ENCODE data around the gene CGGBP1.

The CGGBP1 gene

DNA sequence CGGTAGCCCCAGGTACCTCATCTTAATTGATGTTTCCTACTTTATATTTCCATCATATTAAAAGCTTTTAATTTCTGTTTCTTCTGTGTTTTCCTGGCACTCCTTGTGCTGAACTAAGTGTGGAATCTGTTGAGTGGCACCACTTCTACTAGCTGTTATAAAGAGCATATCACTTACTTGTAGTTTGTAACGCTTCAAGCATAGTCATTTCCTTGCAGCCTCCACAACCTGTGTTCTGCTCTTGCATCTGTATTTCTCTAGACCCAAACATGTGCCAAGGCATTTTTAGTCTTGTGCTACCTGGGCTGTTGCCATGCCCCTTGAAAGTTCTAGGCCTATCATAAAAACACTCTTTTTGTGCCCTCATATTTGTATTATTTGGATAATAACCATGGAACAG lies 16.3 kb upstream of the CGGBP1 start:
- Histone ChIP-seq H3K4me3 (ENCODE audit: low read length) (no peak overlapping the region), H3K9me3 (ENCODE audit: insufficient read depth, low read depth, low read length) (no peaks in the 10 kb centered on the region), H3K36me3 (ENCODE audit: insufficient read depth, low read depth, low read length) (no peaks in the 10 kb centered on the region), H3K4me1 (ENCODE audit: insufficient read depth, low read length) (no peaks in the 10 kb centered on the region), H3K9ac (ENCODE audit: low read depth, low read length) (no peak overlapping the region), H3K27me3 (ENCODE audit: insufficient read depth, low read length) (no peaks in the 10 kb centered on the region), H3K27ac (ENCODE audit: low read length) (no peak overlapping the region)

- Histone ChIP-seq H3K4me1 (ENCODE audit: insufficient read depth, low read length) (peaks cover 10% of the 10 kb centered on the region; the same call in 1 of the 2 replicates), H3K27me3 (ENCODE audit: insufficient read depth, low read length) (no peaks in the 10 kb centered on the region), H3K9me3 (ENCODE audit: insufficient read depth, low read depth, low read length) (no peaks in the 10 kb centered on the region), H3K9ac (ENCODE audit: low read depth, low read length) (no peak overlapping the region), H3K4me3 (ENCODE audit: low read length) (no peak overlapping the region), H3K36me3 (ENCODE audit: insufficient read depth, low read depth, low read length) (peaks cover 7% of the 10 kb centered on the region), H3K27ac (ENCODE audit: low read length) (no peak overlapping the region)
These were observed 2.9 kb upstream of the CGGBP1 start for GRCh38 chr3:88061746-88062145.

DNA sequence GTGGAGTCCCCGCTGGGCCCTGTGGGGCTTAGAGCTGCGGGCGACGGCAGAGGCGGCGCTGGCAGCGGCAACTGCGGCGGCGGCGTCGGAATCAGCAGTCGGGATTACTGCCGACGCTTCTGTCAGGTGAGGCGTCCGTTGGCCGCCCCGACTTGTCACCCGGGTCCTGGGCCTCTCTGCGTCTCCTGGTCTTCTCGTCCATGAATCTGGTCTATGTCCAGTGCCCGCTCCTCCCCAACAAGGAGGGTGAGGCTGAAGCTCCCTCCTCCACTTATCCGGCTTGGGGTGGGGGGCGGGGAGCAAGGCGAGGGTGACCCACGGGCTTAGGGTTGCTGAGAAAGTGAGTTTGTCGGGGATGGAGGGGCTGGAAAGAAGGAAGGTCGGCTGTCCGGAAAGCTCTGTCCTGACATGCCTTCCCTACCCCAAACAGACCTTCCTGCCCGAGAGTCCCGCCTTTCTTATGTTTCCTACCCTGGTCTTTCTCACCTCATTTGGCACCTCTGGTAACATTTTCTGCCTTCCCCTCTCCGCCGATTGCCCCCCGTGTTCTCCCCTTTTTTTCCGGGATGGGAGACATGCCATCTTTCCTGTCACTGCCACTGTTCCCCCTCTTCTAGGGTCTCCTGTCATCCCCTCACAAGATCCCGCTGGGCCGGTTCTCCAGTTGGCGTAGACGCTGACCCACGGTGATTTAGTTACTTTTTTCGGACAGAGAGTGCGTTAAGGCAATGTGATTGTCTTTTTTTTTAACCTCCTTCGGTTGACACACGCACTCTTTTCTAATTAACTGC lies 770 bp upstream of the CGGBP1 start:
- Histone ChIP-seq H3K9me3 (ENCODE audit: insufficient read depth, low read depth, low read length) (no peaks in the 10 kb centered on the region), H3K36me3 (ENCODE audit: insufficient read depth, low read depth, low read length) (peaks cover 28% of the 10 kb centered on the region), H3K27me3 (ENCODE audit: insufficient read depth, low read length) (no peaks in the 10 kb centered on the region), H3K4me3 (ENCODE audit: low read length) (peak overlapping the region; percentile 95), H3K27ac (ENCODE audit: low read length) (no peak overlapping the region), H3K9ac (ENCODE audit: low read depth, low read length) (peak overlapping the region; percentile 74; the same call in 1 of the 2 replicates), H3K4me1 (ENCODE audit: insufficient read depth, low read length) (peaks cover 10% of the 10 kb centered on the region; the same call in 1 of the 2 replicates)

DNA sequence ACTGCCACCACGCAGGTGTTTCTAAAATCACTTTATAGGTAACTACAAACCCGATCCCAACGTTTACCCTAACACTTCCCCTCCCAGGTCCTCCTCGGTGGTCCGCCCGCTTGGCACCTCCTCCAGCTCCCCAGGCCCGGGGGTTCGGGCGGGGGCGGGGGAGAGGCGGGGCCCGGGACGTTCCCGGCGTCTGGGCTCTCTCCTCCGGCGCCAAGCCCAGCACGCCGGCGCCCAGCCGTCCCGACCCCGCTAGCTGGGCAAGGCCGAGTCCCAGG lies 562 bp downstream of the CGGBP1 start:
- Histone ChIP-seq H3K36me3 (ENCODE audit: insufficient read depth, low read depth, low read length) (peaks cover 33% of the 10 kb centered on the region), H3K27ac (ENCODE audit: low read length) (peak overlapping the region; percentile 39)

GRCh38 chr3:88057630-88058305 lies 1.0 kb downstream of the CGGBP1 start:
- Histone ChIP-seq H3K4me3 (ENCODE audit: low read length) (peak overlapping the region; percentile 95), H3K9me3 (ENCODE audit: insufficient read depth, low read depth, low read length) (no peaks in the 10 kb centered on the region), H3K9ac (ENCODE audit: low read depth, low read length) (peak overlapping the region; percentile 88), H3K27me3 (ENCODE audit: insufficient read depth, low read length) (no peaks in the 10 kb centered on the region), H3K36me3 (ENCODE audit: insufficient read depth, low read depth, low read length) (peaks cover 33% of the 10 kb centered on the region), H3K4me1 (ENCODE audit: insufficient read depth, low read length) (peaks cover 10% of the 10 kb centered on the region; the same call in 1 of the 2 replicates), H3K27ac (ENCODE audit: low read length) (peak overlapping the region; percentile 39)

More for the DNA sequence above, 562 bp downstream of the CGGBP1 start:
- H3K27me3 ChIP-seq (ENCODE audit: insufficient read depth, low read length): no peaks in the 10 kb centered on the region
- H3K4me3 ChIP-seq (ENCODE audit: low read length): peak overlapping the region; percentile 95
- H3K4me1 ChIP-seq (ENCODE audit: insufficient read depth, low read length): peaks cover 10% of the 10 kb centered on the region; the same call in 1 of the 2 replicates
- H3K9ac ChIP-seq (ENCODE audit: low read depth, low read length): peak overlapping the region; percentile 88
- no peaks in the 10 kb centered on the region for H3K9me3 ChIP-seq (ENCODE audit: insufficient read depth, low read depth, low read length)

DNA sequence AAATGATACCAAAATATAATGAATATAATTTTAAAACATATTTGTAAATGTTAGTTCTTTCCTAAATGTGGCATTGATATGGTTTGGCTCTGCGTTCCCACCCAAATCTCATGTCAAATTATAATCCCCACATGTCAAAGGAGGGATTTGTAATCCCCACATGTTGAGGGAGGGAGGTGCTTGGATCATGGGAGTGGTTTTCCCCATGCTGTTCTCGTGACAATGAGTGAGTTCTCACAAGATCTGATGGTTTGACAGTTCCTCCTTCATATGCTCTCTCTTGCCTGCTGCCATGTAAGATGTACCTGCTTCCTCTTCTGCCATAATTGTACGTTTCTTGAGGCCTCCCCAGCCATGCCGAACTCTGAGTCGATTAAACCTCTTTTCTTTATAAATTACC lies 12.0 kb downstream of the CGGBP1 start:
- Histone ChIP-seq H3K27me3 (ENCODE audit: insufficient read depth, low read length) (no peaks in the 10 kb centered on the region), H3K9ac (ENCODE audit: low read depth, low read length) (no peak overlapping the region), H3K27ac (ENCODE audit: low read length) (no peak overlapping the region), H3K4me1 (ENCODE audit: insufficient read depth, low read length) (no peaks in the 10 kb centered on the region; the same call in 1 of the 2 replicates), H3K36me3 (ENCODE audit: insufficient read depth, low read depth, low read length) (no peaks in the 10 kb centered on the region), H3K4me3 (ENCODE audit: low read length) (no peak overlapping the region), H3K9me3 (ENCODE audit: insufficient read depth, low read depth, low read length) (no peaks in the 10 kb centered on the region)

DNA sequence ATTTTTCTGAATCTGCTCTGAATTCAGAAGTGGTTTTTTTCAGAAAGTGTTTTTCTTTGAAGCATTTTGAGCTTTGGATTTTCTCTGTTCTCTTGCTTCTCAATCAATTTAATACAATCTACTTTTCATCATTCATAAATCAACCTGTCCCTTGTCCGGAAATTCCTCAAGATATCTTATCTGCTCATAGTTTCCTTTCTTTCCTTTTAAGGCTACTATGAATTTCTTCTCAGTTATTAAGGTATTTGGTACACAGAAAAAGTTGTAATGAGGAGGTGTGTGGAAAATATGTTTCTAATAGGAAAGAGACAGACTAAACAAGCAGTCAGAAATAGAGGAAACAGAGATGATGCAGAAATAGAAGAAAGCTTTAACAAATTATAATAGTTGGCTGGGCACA lies 14.4 kb downstream of the CGGBP1 start:
- Histone ChIP-seq H3K27me3 (ENCODE audit: insufficient read depth, low read length) (no peaks in the 10 kb centered on the region), H3K9me3 (ENCODE audit: insufficient read depth, low read depth, low read length) (no peaks in the 10 kb centered on the region), H3K36me3 (ENCODE audit: insufficient read depth, low read depth, low read length) (no peaks in the 10 kb centered on the region), H3K27ac (ENCODE audit: low read length) (no peak overlapping the region), H3K4me3 (ENCODE audit: low read length) (no peak overlapping the region), H3K4me1 (ENCODE audit: insufficient read depth, low read length) (no peaks in the 10 kb centered on the region), H3K9ac (ENCODE audit: low read depth, low read length) (no peak overlapping the region)

DNA sequence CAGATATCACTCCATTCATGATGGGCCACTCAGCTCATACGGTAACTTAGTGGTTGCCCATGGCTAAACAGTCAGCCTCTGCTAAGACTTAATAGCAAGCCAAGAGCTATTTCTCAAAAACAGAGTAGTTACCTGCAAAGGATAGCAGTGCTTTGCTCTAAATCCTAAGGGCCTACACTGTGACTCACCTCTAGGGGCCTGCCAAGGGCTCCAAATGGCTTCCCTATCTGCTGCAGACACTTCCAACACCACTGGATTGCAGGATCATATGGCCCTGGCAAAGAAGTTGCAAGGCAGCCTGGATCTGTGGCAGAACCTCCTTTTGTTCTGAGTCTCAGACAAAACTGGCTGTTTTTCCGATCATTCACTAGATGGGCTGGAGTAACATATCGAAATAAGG lies 17.8 kb downstream of the CGGBP1 start:
- no peaks in the 10 kb centered on the region for H3K36me3 ChIP-seq (ENCODE audit: insufficient read depth, low read depth, low read length)
- H3K4me1 ChIP-seq (ENCODE audit: insufficient read depth, low read length): no peaks in the 10 kb centered on the region
- no peaks in the 10 kb centered on the region for H3K9me3 ChIP-seq (ENCODE audit: insufficient read depth, low read depth, low read length)
- no peak overlapping the region for H3K9ac ChIP-seq (ENCODE audit: low read depth, low read length)
- H3K27me3 ChIP-seq (ENCODE audit: insufficient read depth, low read length): no peaks in the 10 kb centered on the region
- no peak overlapping the region for H3K27ac ChIP-seq (ENCODE audit: low read length)
- no peak overlapping the region for H3K4me3 ChIP-seq (ENCODE audit: low read length)

- Histone ChIP-seq H3K4me3 (ENCODE audit: low read length) (no peak overlapping the region), H3K4me1 (ENCODE audit: insufficient read depth, low read length) (no peaks in the 10 kb centered on the region), H3K9ac (ENCODE audit: low read depth, low read length) (no peak overlapping the region), H3K36me3 (ENCODE audit: insufficient read depth, low read depth, low read length) (no peaks in the 10 kb centered on the region), H3K27ac (ENCODE audit: low read length) (no peak overlapping the region), H3K9me3 (ENCODE audit: insufficient read depth, low read depth, low read length) (no peaks in the 10 kb centered on the region), H3K27me3 (ENCODE audit: insufficient read depth, low read length) (no peaks in the 10 kb centered on the region)
These were observed 18.3 kb downstream of the CGGBP1 start for GRCh38 chr3:88040529-88040928.

DNA sequence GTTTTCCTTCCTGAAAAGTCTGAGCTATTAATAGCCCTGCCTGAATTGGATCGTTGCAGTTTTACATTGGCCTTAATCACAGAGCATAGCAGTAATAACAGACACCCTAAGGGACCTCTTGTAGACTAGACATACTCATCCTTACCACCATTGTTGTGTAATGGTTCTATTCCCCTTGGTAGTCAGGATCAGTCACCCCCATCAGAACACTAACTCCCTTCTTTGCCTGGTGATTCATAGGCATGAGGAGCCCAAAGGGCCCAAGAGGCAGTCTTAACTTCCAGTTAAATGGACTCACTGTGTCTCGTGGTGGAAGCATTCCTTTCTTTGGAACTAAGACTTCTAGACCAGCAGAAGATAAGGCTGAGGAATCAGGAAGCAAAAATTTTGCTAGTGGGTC lies 20.2 kb downstream of the CGGBP1 start:
- no peak overlapping the region for H3K27ac ChIP-seq (ENCODE audit: low read length)
- H3K4me1 ChIP-seq (ENCODE audit: insufficient read depth, low read length): no peaks in the 10 kb centered on the region
- no peaks in the 10 kb centered on the region for H3K27me3 ChIP-seq (ENCODE audit: insufficient read depth, low read length)
- H3K9me3 ChIP-seq (ENCODE audit: insufficient read depth, low read depth, low read length): no peaks in the 10 kb centered on the region
- H3K9ac ChIP-seq (ENCODE audit: low read depth, low read length): no peak overlapping the region
- no peak overlapping the region for H3K4me3 ChIP-seq (ENCODE audit: low read length)
- H3K36me3 ChIP-seq (ENCODE audit: insufficient read depth, low read depth, low read length): no peaks in the 10 kb centered on the region

GRCh38 chr3:88036221-88036620 lies 22.6 kb downstream of the CGGBP1 start:
- H3K9ac ChIP-seq (ENCODE audit: low read depth, low read length): no peak overlapping the region

More at GRCh38 chr3:88036221-88036620, 22.6 kb downstream of the CGGBP1 start:
- Histone ChIP-seq H3K36me3 (ENCODE audit: insufficient read depth, low read depth, low read length) (no peaks in the 10 kb centered on the region), H3K27me3 (ENCODE audit: insufficient read depth, low read length) (no peaks in the 10 kb centered on the region), H3K4me1 (ENCODE audit: insufficient read depth, low read length) (no peaks in the 10 kb centered on the region), H3K27ac (ENCODE audit: low read length) (no peak overlapping the region), H3K4me3 (ENCODE audit: low read length) (no peak overlapping the region), H3K9me3 (ENCODE audit: insufficient read depth, low read depth, low read length) (no peaks in the 10 kb centered on the region)

All from iPS-20b (cell line).